Measurements from ENCODE around the gene AMER1.

- TF ChIP-seq, protein P1, sequence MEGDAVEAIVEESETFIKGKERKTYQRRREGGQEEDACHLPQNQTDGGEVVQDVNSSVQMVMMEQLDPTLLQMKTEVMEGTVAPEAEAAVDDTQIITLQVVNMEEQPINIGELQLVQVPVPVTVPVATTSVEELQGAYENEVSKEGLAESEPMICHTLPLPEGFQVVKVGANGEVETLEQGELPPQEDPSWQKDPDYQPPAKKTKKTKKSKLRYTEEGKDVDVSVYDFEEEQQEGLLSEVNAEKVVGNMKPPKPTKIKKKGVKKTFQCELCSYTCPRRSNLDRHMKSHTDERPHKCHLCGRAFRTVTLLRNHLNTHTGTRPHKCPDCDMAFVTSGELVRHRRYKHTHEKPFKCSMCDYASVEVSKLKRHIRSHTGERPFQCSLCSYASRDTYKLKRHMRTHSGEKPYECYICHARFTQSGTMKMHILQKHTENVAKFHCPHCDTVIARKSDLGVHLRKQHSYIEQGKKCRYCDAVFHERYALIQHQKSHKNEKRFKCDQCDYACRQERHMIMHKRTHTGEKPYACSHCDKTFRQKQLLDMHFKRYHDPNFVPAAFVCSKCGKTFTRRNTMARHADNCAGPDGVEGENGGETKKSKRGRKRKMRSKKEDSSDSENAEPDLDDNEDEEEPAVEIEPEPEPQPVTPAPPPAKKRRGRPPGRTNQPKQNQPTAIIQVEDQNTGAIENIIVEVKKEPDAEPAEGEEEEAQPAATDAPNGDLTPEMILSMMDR (IDR thresholded peaks at IDR 0.05) = no peak
- TF ChIP-seq POLR2A (IDR thresholded peaks at IDR 0.05) = no peak
Measured at GRCh38 chrX:64151911-64152310, 53.6 kb downstream of the AMER1 start.
